Measurements from ENCODE around the gene CCNA2. TPM values are rescaled to one million over a fixed set of nuclear protein-coding genes. Genes with fewer than 3 reads are reported as not detected.
A peak's percentile ranks its signal among the peaks of the same experiment; 100 is the strongest.

Gene CCNA2
- total and polyA plus RNA-seq, 2 donors from 2014 or later, result 0.71 to 1.4 TPM

- H3K36me3 ChIP-seq (ENCODE audit: control insufficient read depth in 2 of 3, insufficient read depth in 3 of 3, low read length in 3 of 3), result peaks cover 0 to 9% (median 3%) of the 10 kb centered on the region in 3 donors
- no peak for DNase-seq
- FAIRE-seq, result no peak
- no peaks in the 10 kb centered on the region for H3K4me1 ChIP-seq (ENCODE audit: control insufficient read depth in 2 of 3, insufficient read depth in 2 of 3, low read depth in 1 of 3, low read length in 3 of 3)
- H3K27ac ChIP-seq (ENCODE audit: low read depth in 2 of 2, low read length in 2 of 2), result no peak overlapping the region
- H3K27me3 ChIP-seq (ENCODE audit: control insufficient read depth, insufficient read depth, low read length), result no peaks in the 10 kb centered on the region
- H3K4me3 ChIP-seq (ENCODE audit: low read length in 3 of 3), result no peak overlapping the region
- no peak for TF ChIP-seq CTCF (IDR thresholded peaks at IDR 0.05; ENCODE audit: borderline replicate concordance, extremely low read depth, insufficient read depth)
- H3K9me3 ChIP-seq (ENCODE audit: control insufficient read depth in 2 of 3, insufficient read depth in 1 of 3, low read length in 3 of 3), result no peaks in the 10 kb centered on the region
- intact Hi-C loops (cut with DNase I), result no loop called here
- H3K9ac ChIP-seq (ENCODE audit: low read length in 3 of 3), result no peak overlapping the region
Observed at GRCh38 chr4:121863799-121864198, 40.1 kb upstream of the CCNA2 start.

GRCh38 chr4:121861426-121861825 is 37.7 kb upstream of the CCNA2 start:
- Histone ChIP-seq H3K4me3 (ENCODE audit: low read length in 3 of 3) (no peak overlapping the region), H3K9me3 (ENCODE audit: control insufficient read depth in 2 of 3, insufficient read depth in 1 of 3, low read length in 3 of 3) (no peaks in the 10 kb centered on the region), H3K4me1 (ENCODE audit: control insufficient read depth in 2 of 3, insufficient read depth in 2 of 3, low read depth in 1 of 3, low read length in 3 of 3) (no peaks in the 10 kb centered on the region), H3K36me3 (ENCODE audit: control insufficient read depth in 2 of 3, insufficient read depth in 3 of 3, low read length in 3 of 3) (peaks cover 0 to 9% (median 3%) of the 10 kb centered on the region in 3 donors), H3K27ac (ENCODE audit: low read depth in 2 of 2, low read length in 2 of 2) (no peak overlapping the region), H3K27me3 (ENCODE audit: control insufficient read depth, insufficient read depth, low read length) (no peaks in the 10 kb centered on the region), H3K9ac (ENCODE audit: low read length in 3 of 3) (no peak overlapping the region)
- FAIRE-seq (peak; percentile 82), DNase-seq (no peak)
- no peak for TF ChIP-seq CTCF (IDR thresholded peaks at IDR 0.05; ENCODE audit: borderline replicate concordance, extremely low read depth, insufficient read depth)
- intact Hi-C loops (cut with DNase I), result no loop called here

- no peaks in the 10 kb centered on the region for H3K4me1 ChIP-seq (ENCODE audit: control insufficient read depth in 2 of 3, insufficient read depth in 2 of 3, low read depth in 1 of 3, low read length in 3 of 3)
- H3K36me3 ChIP-seq (ENCODE audit: control insufficient read depth in 2 of 3, insufficient read depth in 3 of 3, low read length in 3 of 3), result peaks cover 0 to 9% (median 0%) of the 10 kb centered on the region in 3 donors
- no peak for FAIRE-seq
- DNase-seq, result no peak
- no peak for TF ChIP-seq CTCF (IDR thresholded peaks at IDR 0.05; ENCODE audit: borderline replicate concordance, extremely low read depth, insufficient read depth)
- no peak overlapping the region for H3K27ac ChIP-seq (ENCODE audit: low read depth in 2 of 2, low read length in 2 of 2)
- H3K9me3 ChIP-seq (ENCODE audit: control insufficient read depth in 2 of 3, insufficient read depth in 1 of 3, low read length in 3 of 3), result no peaks in the 10 kb centered on the region
- no peaks in the 10 kb centered on the region for H3K27me3 ChIP-seq (ENCODE audit: control insufficient read depth, insufficient read depth, low read length)
- no peak overlapping the region for H3K9ac ChIP-seq (ENCODE audit: low read length in 3 of 3)
- intact Hi-C loops (cut with DNase I), result no loop called here
- H3K4me3 ChIP-seq (ENCODE audit: low read length in 3 of 3), result no peak overlapping the region
Observed at GRCh38 chr4:121860121-121860520, 36.4 kb upstream of the CCNA2 start.

GRCh38 chr4:121851354-121851753 is 27.7 kb upstream of the CCNA2 start:
- Histone ChIP-seq H3K4me1 (ENCODE audit: control insufficient read depth in 2 of 3, insufficient read depth in 2 of 3, low read depth in 1 of 3, low read length in 3 of 3) (no peaks in the 10 kb centered on the region), H3K9me3 (ENCODE audit: control insufficient read depth in 2 of 3, insufficient read depth in 1 of 3, low read length in 3 of 3) (no peaks in the 10 kb centered on the region), H3K27me3 (ENCODE audit: control insufficient read depth, insufficient read depth, low read length) (no peaks in the 10 kb centered on the region), H3K27ac (ENCODE audit: low read depth in 2 of 2, low read length in 2 of 2) (no peak overlapping the region), H3K9ac (ENCODE audit: low read length in 3 of 3) (no peak overlapping the region), H3K4me3 (ENCODE audit: low read length in 3 of 3) (no peak overlapping the region), H3K36me3 (ENCODE audit: control insufficient read depth in 2 of 3, insufficient read depth in 3 of 3, low read length in 3 of 3) (peaks cover 0 to 4% (median 3%) of the 10 kb centered on the region in 3 donors)
- intact Hi-C loops (cut with DNase I), result no loop called here
- FAIRE-seq, result no peak
- TF ChIP-seq CTCF (IDR thresholded peaks at IDR 0.05; ENCODE audit: borderline replicate concordance, extremely low read depth, insufficient read depth), result no peak
- DNase-seq, result no peak
